Right ventricle myocardium inferior (tissue), 1 donor: ENCODE data around the gene REXO4. TPM values are rescaled to one million over a fixed set of nuclear protein-coding genes. Genes with fewer than 3 reads are reported as not detected.

Experiments used
- ATAC-seq: fragments of 200-7000 bp; cut with Tn5 transposase; one replicate; pipeline ENCODE4 v1.9.1; 2020; ENCODE audit warnings: mild to moderate bottlenecking, moderate library complexity
- DNase-seq: peaks from one replicate; pipeline ENCODE4 v3.0.0; 2021; ENCODE audit errors: missing footprints
- intact Hi-C: fragments of 100-400 bp; cut with DNase I; formaldehyde crosslinking; loops from one replicate; pipeline ENCODE4 v1.11.0; 2022
- total RNA-seq: library from RNA; stranded (reverse); fragmentation: NEBNext Ultra II Directional; extraction: Animal tissue kit (Norgen Biotek cat#: 25700); gene quantifications from one replicate; pipeline ENCODE4 v1.2.1, GENCODE V29; 2021
- donor health status: DM: no; HTN: yes; CAD: no; lungs with severe emphysema.

REXO4 gene
- total RNA-seq, 1 donor from 2014 or later: 18.7 TPM

DNA sequence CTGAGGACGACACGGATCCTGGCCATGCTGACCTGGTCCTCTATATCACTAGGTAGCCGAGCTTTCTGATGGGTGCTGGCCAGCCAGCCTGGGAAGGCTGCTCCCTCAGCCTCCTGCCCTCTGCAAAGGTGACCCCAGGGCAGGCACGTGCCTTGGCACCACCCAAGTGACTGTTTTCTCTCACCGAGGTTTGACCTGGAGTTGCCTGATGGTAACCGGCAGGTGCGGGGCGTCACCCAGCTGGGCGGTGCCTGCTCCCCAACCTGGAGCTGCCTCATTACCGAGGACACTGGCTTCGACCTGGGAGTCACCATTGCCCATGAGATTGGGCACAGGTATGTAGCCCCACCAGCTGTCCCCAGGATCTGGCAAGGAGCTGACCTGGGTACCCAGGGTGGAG is 8.2 kb upstream of the REXO4 start:
- intact Hi-C loops: no loop called here
- ATAC-seq (no peak), DNase-seq (no peak)

- ATAC-seq (no peak), DNase-seq (no peak)
- intact Hi-C loops: no loop called here
Observed at GRCh38 chr9:133425049-133425632, 7.3 kb upstream of the REXO4 start.

DNA sequence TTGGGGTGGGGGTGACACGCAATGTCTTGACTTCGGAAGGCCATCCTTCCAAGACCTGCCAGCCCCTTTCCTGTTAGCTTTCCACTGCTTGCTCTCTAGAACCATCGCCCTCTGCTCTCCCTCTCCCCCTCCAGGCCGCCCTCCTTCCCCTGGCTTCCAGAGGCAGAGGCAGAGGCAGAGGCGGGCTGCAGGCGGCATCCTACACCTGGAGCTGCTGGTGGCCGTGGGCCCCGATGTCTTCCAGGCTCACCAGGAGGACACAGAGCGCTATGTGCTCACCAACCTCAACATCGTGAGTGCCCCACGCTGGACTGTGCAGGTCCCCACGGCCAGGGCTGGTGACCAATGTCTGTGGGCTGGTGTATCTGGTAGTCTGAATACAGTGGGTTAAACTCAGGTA is 6.4 kb upstream of the REXO4 start:
- DNase-seq: no peak
- no peak for ATAC-seq
- intact Hi-C loops: no loop called here

DNA sequence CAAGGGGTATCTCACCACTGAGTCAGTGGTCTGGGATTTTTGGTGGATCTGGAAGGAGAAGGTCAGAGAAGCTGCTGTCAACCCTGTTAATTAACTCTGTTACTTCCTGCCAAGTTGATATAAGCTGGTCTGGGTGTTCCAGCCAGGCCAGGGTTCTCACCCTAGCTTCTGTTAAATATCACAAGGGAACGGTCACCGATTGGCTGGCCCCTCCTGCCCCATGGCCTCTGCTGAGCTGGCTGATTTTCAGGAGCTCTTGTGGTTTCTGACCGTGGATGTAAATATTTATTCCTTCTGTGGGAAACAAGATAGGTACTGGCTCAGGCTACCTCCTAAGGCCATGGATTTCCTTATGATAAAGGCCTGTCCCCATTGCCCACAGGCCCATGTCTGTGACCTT is 5.4 kb upstream of the REXO4 start:
- no peak for DNase-seq
- intact Hi-C loops: no loop called here
- no peak for ATAC-seq

GRCh38 chr9:133421615-133422542 is 4.1 kb upstream of the REXO4 start, which contains the start of gene ADAMTS13:
Gene ADAMTS13, plus strand, starts transcription at chr9:133422367. Its CDS starts 77 bp downstream, at chr9:133422444.
- ATAC-seq (no peak), DNase-seq (no peak)
- intact Hi-C loops: no loop called here

- ATAC-seq (no peak), DNase-seq (no peak)
- intact Hi-C loops: no loop called here
Observed at GRCh38 chr9:133420392-133420827, 2.6 kb upstream of the REXO4 start.

DNA sequence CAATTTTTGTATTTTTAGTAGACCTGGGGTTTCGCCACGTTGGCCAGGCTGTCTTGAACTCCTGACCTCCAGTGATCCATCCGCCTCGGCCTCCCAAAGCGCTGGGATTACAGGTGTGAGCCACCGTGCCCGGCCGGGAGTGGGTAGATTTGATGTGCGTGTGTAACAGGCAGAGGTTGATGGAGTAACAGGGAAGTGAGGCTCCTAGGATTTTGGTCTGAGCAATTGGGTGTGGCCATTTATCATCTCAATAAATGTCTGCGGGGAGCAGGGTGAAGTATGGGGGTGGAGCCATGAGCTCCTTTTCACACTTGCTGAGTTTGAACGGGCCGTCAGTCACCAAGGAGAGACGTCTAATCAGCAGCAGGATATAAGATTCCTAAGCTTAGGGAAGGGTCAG is 1.2 kb upstream of the REXO4 start:
- intact Hi-C loops: loop anchor here (5.0 to 10.0 kb wide), 3 partner anchors 42 to 306 kb away; partner anchors contain the start of genes SLC2A6, STKLD1 and SURF4
- DNase-seq (no peak), ATAC-seq (no peak)

DNA sequence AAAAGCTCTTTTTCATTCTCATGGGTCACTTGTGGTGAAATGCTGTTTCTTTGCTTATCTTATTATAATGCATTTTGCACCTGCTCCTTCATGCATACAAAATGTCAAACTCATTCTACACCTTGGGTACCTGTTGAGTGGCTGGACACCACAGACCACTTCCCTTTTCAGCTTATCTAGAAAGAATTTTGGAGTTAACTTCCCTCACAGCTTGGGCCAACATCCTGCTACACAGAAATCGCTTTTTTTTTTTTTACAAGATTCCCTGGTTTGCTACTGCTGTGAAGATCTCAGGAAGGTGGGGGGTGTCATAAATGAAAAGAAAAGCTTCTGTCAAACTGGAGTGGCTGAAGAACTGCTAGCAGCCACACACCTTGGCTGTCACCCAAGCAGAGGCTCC is 2.6 kb downstream of the REXO4 start:
- ATAC-seq (no peak), DNase-seq (no peak)
- intact Hi-C loops: loop anchor here (5.0 to 10.0 kb wide), 3 partner anchors 38 to 310 kb away; partner anchors contain the start of genes SLC2A6, STKLD1 and SURF4

GRCh38 chr9:133408042-133408441 is 9.8 kb downstream of the REXO4 start:
- intact Hi-C loops: no loop called here
- ATAC-seq (no peak), DNase-seq (no peak)

DNA sequence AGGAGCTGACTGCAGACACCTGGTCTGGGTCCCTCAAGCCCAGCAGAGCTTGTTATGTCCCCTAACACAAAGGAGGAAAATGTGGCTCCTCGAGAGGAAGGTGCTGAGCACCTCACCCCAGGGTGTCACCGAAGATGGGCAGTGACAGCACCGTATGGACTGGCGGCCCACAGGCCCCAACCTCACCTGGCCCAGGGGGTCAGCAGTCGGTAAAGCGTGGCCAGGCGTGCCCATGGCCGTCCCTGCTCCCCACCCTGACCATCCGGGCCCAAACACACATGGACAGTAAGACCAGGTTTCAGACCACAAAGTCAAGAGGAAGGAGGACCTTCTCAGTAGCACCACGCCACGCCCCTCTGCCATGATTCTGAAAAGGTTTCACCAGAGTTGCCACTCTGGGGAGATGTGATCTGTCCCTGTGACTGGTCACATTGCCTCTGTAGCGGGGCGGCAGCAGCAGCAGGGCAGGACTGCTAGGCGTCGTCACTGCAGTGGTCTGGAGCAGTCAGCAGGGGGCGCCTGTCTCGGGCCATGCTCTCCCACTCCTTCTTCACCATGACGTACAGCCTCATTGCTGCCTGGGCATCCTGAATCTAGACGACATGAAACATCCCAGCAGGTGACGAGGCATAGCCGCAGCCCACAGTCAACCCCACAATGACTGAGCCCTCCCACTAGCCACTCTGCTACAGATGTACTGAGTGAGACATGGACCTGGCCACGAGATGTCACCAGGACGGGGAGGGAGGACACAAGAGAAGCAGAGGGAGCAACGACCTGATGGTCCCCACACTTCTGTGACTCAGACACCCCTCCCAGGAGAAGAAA is 11.1 kb downstream of the REXO4 start:
- intact Hi-C loops: loop anchor here (1.0 kb wide), 1 partner anchor 80 kb away; no protein-coding TSS in a partner anchor
- peak; percentile 86 for DNase-seq
- peak; percentile 77 for ATAC-seq

DNA sequence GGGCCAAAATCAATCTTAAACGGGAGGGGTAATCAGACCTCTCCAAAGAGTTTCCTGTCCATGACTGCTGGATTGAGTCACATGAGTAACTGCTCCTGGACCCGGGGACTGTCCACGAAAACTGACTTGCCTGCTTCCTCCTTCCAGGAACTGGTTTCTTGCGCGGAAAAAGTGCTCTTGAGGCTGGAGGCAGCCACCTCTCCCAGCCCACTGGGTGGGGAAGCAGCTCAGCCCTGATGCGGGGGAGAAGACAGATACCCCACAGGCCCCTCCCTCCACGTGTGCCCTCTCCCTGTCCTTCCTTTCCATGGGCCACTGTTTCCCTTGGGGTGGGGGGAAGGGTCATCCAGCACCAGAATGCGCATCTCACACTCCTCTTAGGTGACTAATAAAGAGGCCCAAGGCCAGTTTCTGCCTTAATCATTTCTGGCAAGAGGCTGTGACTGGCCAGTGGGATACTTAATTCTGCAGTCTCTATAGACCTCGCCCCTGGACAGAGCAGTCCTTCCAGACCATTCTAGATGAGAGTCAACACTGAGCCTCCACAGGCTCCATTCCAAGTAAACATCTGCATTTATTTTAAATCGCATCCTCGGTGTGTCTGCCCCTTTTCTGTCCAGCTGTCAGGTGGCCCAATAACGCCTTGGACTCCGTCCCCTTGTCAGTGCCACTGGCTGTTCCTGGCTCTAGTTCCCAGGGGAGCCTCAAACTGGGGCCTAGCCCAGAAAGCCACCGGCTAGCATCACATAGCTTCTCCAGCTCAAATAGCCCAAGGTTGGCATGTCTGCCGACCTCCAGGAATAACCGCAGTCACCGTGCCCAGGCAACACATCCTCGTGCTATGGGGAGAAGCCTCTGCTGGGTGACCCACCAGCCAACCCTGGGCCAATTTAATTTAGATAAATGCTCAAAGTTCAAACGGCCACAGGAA is 12.0 kb downstream of the REXO4 start:
- ATAC-seq (peak; percentile 45), DNase-seq (no peak)
- intact Hi-C loops: no loop called here

DNA sequence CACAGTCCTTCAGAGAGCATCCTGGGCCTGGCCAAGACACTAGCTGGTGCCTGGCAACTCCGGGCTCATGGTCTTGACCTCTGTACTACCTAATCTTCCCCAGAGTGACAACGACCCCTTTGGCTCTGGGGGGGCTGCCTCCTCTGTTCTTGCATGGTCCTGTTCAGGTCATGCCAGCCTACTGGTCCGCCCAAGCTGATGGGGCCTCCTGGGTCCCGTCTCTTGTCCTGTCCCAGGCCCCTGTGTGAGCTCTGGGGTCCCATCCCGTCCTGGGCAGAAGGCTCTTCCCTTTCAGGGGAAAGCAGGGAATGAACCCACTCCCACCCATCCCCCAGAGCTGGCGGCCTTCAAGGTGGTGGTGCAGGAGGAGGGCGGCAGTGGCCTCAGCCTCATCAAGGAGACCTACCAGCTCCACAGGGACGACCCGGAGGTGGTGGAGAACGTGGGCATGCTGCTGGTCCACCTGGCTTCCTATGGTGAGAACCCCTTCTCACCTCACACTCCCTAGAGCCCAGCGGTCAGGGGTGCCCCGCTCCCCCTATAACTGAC is 13.3 kb downstream of the REXO4 start:
- intact Hi-C loops: no loop called here
- DNase-seq (no peak), ATAC-seq (no peak)

DNA sequence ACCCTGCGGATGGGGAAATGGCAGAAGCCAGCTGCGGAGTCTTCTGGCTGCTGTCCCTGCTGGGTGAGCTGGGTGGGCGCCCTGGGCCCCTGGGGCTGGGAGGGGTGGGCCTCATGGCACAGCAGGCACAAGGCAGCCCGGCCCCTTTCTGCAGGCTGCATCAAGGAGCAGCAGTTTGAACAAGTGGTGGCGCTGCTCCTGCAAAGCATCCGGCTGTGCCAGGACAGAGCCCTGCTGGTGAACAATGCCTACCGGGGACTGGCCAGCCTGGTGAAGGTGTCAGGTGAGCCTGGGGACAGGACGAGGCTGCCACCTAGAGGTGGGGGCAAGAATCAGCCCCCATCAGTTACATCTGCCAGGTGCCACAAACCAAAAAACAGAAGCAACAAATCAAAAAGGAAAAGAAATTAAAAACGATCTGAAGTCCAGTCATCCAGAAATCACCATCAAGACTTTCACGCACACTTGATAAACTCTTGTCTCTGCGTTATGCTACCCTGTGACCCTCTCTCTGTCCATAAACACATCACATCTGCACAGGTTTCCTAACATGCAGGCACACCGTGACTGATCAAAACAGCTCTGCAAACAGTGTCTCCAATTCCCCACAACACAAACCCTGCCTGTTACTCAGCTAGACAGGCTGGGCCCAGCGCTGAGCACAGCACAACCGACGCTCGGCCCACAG is 13.9 kb downstream of the REXO4 start:
- DNase-seq (no peak), ATAC-seq (no peak)
- intact Hi-C loops: no loop called here

GRCh38 chr9:133402689-133403088 is 15.1 kb downstream of the REXO4 start:
- intact Hi-C loops: no loop called here
- DNase-seq: no peak
- no peak for ATAC-seq

DNA sequence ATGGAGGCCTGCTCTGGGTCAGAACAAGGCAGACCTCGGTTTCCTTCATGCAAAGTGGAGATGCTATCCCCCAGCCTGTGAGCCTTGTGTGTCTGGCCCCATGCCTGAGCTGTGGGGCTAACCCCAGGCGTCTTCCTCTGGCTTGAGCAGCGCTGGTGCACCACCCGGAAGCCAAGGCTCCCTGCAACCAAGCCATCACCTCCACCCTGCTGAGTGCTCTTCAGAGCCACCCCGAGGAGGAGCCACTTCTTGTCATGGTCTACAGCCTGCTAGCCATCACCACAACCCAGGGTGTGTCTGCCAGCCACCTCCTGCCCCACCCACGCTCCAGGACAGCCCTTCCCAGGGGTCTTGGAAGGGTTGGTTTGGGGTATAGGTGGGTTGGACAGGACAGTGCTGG is 16.2 kb downstream of the REXO4 start:
- no peak for ATAC-seq
- no peak for DNase-seq
- intact Hi-C loops: no loop called here

- ATAC-seq (no peak), DNase-seq (no peak)
- intact Hi-C loops: no loop called here
Observed at GRCh38 chr9:133400292-133400691, 17.5 kb downstream of the REXO4 start.

GRCh38 chr9:133397895-133398294 is 19.9 kb downstream of the REXO4 start:
- no peak for ATAC-seq
- DNase-seq: no peak
- intact Hi-C loops: no loop called here
